Stimulated activated naive CD4-positive, alpha-beta T cell treated with Interleukin-2 at 50 U/mL for 16 hours (primary cell): ENCODE data around the gene MKLN1.
"Not testable (repeated sequence)": the region's sequence is repeated elsewhere in the genome, so short reads cannot be mapped to it uniquely, and the experiment has no call there.

Experiments
- DNase-seq: peaks from one replicate; lab custom pipeline; 2025; lab: John Stamatoyannopoulos, UW

MKLN1 gene

DNA sequence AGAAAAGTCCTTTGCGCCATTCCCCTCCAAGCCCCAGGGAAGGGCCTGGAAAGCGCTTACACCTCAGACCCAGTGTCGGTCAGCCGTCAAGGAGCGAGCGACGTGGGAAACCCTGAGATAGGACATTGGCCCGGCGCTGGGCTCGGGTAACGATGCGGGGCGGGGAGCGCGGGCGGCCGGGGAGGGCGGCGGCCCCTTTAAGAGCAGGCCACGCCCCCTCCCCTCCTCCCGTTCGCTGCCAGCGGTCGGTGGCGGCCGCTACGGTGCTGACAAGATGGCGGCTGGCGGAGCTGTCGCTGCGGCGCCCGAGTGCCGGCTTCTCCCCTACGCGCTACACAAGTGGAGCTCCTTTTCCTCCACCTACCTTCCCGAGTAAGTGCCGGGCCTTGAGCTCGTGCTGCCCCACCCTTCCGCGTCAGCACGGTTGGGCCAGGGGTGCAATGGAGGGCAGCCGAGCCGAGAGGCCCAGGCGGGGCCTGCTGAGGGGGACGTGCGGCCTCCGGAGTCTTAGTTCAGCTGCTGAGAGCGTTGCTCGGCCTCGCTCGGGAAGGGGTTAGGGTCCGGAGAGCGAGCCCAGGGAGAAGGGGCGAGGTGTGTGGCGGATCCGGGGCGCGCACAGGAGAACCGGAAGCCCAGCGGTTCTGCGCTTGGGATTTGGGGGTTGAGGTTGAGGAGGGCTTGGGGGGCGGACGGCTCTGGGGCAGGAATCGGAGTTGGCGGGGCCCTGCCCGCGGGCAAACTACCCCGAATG is at the start of gene MKLN1:
Gene MKLN1 (plus strand): TSS at position 251 of the 751 bp plus-strand sequence. CDS start 24 bp downstream, at position 275.
- peak; percentile 91 for DNase-seq

DNA sequence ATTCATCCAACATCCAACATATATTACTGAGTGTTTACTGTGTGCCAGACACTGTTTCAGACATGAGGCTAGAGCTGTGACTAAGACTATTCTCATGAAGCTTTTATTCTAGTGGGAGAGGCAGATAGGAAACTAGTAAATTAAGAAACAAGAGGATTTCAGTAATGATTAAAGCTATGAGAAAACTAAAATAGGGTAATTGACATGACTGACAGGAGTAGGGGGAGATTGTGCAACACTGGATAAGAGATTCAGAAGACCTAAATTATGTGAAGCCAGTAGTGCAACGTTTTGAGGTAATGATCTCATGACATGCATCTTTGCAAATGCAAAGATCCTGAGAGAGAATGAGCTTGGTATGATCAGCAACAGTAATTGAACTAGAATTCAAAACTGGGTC is 48.6 kb upstream of the MKLN1 start:
- DNase-seq, result no peak

DNA sequence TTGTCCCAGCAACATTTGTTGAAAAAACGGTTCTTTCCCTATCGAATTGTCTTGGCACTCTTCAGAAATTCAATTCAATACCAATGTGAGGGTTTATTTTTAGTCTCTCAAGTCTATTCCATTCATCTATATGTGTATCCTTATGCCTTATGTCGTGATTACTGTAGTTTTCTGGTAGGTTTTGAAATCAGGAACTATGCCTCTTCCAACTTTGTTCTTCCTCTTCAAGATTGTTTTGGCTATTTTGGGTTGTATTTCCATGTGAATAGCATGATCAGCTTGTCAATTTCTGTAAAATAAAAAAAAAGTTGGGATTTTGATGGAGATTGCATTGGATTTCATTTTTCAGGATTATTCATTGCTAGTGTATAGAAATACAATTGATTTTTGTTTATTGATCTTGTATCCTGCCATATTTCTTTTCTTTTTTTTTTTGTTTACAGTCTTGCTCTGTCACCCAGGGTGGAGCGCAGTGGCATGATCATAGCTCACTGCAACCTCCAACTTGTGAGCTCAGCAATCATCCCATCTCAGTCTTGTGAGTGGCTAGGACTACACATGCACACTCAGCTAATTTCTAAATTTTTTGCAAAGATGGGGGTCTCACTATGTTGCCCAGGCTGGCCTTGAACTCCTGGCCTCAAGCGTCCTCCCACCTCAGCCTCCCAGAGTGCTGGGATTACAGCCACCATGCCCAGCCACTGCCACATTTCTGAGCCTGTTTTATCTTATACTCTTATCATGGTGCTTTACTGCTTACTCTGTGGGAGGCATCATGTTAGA is 46.2 kb upstream of the MKLN1 start:
- no peak for DNase-seq

DNA sequence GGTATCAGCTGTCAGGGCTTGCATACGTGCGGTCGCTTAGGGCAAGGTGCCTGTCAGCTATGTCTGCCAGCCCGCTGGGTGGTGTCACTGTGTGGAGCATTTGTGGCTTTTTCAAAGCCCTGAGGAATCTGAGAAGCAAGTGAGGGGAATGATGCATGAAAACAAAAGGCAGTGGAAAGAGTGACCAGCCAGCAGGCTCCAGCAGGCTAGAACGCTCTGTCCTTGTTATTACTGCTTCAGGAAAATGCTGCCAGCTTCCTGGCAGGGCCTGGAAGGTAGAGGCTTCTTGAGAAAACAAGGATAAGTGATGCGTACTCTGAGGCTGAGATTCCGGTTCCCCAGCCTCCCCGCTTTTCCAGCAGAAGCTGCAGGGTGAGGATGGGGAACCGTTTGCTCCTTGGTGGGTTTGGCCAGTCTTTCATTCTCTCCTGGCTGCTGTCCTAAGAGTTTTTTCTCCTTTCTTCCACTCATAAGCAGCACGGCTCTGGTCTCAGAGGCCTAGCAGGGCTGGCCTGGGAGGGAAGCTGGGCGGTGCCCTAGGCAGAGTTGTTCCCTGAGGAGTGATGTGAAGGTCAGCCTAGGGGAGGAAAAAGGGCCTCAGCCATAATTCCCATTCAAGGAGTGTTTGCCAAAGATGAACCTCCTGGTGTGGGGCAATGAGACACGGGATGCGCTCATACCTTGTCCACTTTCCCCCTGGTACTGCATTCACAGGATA is 42.8 kb upstream of the MKLN1 start:
- DNase-seq, result no peak

DNA sequence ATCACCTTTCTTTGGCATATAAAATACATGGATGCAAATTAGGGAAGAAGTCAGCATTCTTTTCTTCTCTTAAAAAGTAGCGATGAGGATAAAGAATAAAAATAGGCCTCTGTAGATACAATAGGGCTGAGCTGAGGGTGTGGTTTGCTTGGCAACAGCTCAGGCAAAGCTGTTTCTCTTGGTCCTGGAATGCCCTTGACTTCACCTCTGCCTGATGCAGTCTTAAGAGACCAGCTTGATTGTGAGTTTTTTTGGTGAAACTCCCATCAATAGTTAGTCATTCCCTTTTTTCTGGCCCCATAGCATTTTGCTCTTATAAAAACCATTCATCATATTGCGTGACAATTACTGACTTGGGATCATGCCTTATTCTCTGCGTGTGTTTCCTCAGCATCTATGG is 42.1 kb upstream of the MKLN1 start:
- DNase-seq, result no peak

DNA sequence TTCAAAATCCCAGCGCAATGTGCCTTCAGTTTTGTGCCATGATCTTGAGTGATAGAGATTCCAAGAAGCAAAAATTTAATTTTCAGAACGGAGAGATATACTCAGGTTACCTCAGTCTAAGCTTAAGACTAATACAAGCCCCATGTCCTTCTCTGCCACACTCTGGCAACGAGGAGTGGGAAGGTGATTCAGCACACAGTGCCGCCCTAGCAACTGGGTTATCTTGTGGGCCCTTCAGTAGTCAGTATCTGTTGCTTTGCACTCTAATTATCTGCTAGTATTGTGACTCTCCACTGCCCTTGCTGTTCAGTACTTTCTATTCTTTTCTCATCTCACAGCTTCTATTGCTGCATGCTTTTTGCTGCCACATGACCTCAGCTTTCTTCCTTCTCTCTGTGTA is 39.2 kb upstream of the MKLN1 start:
- DNase-seq, result no peak

DNA sequence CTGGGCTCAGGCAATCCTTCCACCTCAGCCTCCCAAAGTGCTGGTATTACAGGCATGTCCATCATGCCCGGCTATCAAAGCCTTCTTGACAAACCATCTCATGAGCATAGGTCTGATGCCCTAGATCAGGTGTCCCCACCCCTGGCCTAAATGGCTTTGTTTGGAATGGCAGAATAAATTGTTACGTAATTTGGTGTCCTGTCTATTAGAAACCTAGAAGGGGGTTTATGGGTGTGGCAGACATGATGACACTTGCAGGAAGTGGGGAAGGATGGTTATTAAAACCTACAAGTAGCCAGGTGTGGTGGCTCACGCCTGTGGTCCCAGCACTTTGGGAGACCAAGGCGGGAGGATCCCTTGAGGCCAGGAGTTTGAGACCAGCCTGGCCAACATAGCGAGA is 38.6 kb upstream of the MKLN1 start:
- DNase-seq, result no peak

DNA sequence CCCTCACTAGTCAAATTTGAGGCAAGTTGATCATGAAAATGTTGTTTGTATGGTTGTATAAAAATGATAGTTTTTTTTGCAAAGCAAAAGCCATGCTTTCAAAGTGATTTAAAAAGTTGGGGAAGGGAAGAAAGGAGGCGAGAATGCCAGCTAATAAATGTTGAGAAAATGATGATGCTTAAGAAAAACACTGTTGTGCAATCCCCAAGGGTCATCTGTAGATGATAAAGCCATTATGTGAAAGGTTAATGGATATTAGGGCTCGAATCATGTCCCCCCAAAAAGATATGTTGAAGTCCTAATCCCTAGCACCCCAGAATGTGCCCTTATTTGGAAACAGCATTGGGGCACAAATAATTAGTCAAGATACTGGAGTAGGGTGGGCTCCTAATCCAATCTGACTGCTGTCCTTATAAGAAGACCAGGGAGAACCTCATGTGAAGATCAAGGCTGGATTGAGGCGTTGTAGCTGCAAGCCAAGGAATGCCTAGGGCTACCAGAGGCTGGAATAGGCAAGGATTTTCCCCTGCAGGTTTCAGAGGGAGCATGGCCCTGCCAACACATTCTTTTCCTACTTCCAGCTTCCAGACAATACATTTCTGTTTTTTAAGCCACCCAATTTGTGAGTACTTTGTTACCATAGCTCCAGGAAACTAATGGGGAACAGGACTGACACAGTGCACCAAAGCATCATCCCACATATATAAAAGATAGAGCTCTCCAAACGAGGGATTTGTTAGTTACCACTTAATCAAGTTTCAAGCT is 35.4 kb upstream of the MKLN1 start:
- DNase-seq, result no peak

DNA sequence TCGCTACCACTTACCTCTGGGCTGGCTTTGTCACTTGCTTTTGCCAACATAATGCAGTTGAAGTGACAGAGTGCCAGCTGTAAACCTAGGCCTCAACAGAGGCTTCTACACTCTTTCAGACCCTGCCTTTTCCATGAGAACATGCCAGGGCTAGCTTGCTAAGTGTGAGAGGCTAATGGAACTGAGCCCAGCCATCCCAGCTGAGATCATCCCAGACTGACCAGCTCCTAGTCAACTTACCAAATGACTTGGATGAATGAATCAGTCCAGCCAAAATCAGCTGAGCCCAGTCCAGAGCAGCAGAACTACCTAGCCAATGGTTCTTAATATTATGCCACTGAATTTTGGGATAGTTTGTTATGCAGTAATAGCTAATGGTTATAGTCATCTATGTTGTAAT is 34.7 kb upstream of the MKLN1 start:
- no peak for DNase-seq

DNA sequence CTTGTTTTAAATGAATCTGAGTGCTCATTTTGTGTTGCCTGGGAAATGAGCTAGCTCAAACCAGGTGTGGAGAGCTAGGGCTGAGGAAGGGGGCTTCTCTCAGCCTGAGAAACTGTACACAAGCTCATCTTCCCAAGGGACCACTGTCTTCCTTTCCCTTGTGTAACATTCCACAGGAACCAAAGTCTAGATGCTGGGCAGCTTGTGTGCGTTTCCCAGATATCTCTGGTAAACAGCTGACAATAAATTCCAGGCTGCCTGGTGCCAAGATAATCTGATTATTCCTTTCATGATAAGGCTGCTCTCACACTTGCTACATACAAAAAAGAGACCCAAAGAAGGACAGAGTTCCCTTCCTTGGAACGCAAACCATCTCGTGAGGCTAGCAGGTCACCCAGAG is 33.1 kb upstream of the MKLN1 start:
- no peak for DNase-seq

DNA sequence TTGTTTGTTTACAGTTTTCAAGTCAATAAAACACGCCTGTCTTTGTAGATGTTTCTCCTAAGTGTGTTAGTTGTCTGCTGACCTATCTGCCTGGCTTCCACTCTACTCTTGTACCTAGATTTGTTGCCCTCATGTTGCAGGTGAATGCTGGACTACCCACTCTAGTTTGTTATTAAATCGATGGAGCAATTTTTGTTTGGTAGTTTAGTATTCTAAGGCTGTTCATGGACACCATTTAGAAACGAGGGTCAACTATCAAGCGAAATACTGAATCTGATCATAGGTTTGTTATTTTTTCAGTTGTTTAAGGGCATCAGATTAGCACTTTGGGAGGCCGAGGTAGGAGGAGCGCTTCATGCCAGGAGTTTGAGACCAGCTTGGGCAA is 29.1 kb upstream of the MKLN1 start:
- no peak for DNase-seq

DNA sequence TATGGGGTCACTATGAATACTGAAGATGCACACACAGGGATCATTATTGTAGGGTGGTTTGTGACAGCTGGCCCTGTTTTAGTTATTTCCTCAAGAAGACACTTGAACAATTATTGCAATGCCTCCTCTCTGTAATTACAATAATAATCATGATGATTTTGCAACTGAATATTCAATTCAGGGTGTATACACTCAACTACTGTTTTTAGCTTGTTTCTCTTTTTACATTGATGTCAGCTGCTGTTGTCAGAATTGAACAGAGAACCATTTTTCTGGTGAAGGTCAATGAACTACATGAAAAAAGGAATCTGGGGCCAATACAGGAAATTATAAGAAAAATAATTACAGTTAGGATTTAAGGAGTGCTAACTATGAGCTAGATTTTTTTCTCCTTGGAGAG is 28.6 kb upstream of the MKLN1 start:
- no peak for DNase-seq

DNA sequence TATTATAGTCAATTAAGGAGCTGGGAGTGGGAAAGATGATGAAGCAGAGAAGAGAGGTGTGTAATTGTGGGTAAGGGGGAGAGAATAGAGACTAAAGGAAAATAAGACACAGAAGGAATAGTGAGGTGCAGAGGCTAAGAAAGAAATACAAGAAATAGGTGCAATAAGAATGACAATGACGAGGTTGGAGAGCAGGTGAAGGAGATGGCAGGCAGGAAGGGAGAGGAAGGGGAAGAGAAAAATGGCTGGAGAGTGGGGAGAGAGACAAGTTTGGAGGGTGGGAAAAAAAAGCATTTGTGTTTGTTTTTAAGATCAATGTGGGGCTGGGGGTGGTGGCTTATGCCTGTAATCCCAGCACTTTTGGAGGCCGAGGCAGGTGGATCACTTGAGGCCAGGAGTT is 27.6 kb upstream of the MKLN1 start:
- no peak for DNase-seq

DNA sequence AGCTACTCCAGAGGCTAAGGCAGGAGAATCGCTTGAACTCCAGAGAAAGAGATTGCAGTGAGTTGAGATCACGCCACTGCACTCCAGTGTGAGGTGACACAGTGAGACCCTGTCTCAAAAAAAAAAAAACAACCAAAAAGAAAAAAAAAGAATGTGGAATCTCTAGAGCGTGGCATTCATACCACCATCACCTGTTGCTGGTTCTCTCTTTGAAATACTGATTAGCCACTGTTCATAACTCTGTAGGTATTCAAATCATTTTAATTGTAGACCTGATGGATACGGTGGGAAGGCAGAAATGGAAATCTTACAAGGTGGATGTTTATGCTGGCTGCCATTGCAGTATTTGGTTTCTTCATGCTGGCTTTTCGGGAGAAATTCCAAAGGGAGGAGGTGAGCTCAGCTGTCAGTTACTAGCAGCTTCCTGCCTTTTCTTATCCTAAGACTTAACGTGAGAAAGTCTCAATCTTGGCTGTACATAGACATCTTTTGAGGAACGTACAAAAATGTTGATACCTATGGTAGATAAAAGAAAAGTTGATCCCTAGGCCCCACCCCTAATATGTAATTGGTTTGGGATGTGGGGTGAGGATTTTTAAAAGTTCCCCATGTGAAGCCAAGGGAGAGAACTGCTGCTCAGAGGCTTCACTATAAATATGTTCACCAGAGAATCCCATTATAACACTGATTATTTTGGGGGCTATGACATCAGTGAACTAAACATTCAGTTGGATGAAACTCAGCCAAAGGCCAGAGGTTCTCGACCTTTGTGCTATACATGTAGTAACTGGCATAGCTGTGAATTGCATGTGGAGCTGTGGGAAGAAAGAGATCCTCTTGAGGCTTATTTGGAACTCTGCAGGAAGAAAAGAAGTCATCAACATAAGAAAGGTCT is 26.9 kb upstream of the MKLN1 start:
- DNase-seq, result no peak

DNA sequence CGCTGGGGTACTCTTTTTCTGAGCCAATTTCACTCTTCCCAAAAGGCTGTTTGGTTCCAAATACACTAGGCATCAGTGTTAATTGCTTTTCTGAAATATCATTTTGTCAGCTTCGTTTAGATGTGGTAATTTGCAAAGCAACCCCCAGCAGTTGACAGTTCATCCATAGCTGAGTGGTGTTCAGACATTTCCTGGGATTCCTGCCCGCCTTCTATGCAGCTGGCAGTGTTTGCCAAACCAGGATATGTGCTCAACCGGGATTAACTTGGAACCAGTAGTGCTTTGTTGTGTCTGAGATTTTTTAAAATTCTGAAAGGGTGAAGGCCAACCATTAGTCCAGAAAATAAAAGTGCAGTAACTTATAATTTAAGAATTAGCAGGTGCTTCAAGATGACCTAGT is 25.2 kb upstream of the MKLN1 start:
- no peak for DNase-seq

DNA sequence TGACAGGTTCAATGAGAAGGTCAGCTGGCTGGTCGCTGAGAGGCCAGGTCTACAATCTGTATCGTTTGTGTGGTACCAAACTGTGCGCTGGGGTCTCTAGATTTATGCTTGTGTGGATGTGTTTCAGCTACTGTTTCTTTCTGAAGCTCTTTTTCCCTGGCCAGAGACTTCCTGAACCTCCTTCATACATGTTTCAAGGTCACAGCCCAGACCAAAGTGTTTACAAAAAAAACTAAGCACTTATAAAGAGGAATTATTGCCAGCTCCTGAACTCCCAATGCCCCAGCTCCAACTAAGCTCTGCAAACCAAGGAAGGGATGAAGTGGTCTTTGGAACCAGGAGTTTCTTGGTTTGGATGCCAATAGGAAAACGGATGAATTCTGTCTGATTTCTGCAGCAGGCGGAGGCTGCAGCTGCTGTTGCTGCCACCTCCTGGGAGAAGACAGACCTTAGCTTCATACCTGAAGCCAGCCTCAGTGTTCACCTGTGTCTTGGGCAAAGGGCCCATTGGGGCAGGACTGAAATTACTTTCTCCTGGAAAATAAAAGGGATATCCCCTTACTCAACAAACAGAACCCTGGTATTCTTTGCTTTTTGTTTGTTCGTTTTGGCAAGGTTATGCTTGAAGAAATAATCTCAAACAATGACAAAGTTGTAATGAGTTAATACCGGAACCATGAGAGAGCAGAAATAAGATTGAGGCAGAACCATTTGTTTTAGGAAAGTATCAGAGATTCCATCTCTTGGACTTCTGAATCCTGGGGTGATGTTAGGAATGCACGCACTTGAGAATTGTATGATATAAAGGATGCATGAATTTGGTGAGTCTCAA is 24.6 kb upstream of the MKLN1 start:
- DNase-seq, result no peak

DNA sequence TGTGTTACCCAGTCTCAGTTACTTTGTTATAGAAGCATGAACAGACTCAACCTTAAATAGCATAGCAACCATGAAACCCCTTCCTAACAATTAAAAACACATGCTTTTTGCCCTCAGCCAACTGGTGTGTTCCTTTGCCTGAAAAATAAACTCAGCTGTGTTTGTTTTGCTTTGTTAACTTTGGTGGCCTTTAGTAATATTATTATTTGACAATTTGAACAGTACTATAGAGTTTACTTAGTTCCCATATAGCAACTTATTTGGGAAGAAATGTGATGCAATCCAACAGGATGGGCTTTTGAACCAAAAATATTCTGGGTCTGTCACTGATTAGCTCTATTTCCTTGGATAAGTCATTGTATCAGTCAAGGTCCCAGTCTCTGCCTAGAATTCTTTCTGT is 22.5 kb upstream of the MKLN1 start:
- no peak for DNase-seq

DNA sequence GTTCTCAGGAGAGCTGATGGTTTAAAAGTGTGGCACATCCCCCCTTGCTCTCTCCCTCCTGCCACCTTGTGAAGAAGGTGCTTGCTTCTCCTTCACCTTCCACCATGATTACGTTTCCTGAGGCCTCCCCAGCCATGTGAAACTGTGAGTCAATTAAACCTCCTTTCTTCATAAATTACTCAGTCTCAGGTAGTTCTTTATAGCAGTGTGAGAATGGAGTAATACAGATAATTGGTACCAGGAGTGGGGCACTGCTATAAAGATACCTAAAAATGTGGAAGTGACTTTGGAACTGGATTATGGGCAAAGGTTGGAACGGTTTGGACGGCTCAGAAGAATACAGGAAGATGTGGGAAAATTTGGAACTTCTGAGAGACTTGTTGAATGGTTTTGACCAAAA is 21.6 kb upstream of the MKLN1 start:
- not testable (repeated sequence) for DNase-seq

DNA sequence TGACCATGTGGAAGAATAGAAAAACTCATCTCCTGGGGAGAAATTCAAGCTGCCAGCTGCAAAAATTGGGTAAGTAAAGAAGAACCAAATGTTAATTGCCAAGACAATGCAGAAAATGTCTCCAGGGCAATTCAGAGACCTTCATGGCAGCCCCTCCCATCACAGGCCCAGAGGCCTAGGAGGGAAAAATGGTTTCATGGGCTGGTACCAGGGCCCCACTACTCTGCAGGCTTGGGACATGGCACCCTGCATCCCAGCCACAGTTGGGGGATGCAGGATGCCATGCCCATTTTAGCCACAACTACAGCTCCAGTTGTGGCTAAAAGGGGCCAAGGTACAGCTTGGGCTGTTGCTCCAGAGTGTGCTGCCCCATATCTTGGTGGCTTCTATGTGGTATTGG is 20.9 kb upstream of the MKLN1 start:
- DNase-seq, result no peak

DNA sequence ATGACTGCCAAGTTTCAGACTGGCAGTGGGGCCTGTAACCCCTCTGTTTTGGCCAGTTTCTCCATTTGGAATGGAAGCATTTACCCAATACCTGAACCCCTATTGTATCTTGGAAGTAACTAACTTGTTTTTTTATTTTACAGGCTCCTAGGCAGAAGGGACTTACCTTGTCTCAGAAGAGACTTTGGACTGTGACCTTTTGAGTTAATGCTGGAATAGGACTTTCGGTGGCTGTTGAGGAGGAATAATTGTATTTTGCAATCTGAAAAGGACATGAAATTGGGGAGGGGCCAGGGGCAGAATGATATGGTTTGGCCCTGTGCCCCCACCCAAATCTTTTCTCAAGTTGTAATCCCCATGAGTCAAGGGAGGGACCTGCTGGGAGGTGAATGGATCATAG is 20.0 kb upstream of the MKLN1 start:
- DNase-seq, result no peak
